GM21717 (cell line): ENCODE results near the gene MAP3K4.

Source experiments
- ATAC-seq: cut with Tn5 transposase; IDR thresholded peaks from one replicate; pipeline ENCODE4 v1.9.1; 2021; ENCODE audit warnings: mild to moderate bottlenecking, moderate library complexity; ENCODE audit not compliant: unreplicated experiment

Gene MAP3K4

DNA sequence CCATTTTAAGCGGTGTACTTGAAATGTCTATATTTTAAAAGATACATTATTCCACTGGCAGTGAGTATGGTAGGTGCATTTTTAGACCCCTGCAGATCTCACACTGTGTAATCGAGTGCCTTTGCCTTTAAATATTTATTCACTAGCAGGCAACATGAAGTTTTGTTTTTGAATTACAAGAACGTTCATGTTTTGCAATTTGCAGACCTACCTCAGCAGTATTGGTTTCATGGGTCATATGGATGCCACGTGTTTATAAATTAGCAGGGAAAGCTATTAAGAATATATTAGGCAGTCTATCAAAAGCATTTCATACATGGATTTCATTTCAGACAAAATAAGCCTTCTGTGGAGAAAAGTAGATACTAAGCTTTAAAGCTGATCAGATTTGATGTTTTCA, 7.2 kb downstream of the MAP3K4 start:
- no peak for ATAC-seq

DNA sequence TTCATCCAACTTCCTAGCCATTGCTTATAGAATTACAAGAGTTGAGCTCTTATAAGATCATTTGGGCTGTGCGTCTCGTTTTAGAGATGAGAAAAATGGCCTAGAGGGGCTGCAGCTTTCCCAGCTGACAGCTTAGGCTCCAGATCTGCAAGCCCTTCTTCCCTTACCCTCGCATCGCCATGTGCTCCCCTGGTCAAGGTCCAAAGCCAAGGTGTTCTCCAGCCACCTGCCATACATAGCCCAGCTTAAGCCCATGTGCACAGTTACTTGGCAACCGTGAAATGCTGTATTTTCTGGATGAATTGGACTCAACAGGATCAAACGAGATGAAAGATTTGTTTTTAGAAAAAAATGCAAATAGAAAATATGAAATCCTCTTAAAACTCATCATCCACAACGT, 7.9 kb downstream of the MAP3K4 start:
- no peak for ATAC-seq

DNA sequence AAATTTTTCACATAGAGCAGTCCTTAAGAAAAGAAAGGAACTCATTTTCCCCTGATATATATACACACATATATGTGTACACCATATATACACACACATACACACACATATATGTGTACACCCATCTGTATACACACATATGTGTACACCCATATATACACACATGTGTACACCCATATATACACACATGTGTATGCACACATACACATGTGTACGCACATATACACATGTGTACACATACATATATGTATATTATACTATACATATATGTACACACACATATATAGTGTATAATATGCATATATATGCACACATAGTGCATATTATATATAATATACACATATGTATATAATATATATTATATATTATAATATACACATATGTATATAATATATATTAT, 9.1 kb downstream of the MAP3K4 start:
- ATAC-seq = no peak

DNA sequence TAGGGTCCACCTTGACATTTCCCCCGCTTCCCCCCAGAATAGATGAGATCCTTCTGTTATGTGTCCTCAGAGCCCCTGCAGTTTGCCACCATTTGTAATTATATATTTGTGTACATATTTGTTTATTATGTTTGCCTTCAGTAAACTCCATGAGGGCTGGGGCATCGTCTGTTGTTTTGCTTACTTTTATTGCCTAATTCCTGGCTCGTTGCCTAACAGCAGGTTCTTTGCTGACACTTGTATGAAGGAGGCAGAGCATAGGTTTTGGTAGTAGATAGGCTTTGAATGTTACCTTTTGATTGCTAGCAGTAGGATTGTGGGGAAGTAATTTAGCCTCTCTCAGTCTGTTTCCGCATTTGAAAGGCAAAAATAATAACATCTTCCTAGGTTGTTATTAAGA, 9.9 kb downstream of the MAP3K4 start:
- no peak for ATAC-seq

DNA sequence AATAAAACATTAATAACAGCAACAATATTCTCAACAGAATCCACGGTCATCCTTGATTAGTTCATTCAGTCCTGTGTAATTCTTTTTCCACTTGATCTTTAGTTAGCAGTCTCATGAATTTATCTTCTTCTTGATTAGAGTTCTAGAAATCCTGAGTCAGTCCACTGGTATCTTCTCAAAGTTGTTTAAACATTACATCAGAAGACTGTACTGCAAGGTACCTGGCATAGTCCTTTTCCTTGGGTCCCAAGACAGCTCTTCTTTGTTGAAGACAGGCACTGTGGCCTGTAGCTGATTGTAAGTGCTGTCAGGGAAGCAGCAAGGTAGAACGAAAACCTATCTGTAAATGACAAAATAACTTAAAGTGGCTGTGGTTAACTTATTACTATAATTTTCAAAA, 11.8 kb downstream of the MAP3K4 start:
- ATAC-seq = no peak

DNA sequence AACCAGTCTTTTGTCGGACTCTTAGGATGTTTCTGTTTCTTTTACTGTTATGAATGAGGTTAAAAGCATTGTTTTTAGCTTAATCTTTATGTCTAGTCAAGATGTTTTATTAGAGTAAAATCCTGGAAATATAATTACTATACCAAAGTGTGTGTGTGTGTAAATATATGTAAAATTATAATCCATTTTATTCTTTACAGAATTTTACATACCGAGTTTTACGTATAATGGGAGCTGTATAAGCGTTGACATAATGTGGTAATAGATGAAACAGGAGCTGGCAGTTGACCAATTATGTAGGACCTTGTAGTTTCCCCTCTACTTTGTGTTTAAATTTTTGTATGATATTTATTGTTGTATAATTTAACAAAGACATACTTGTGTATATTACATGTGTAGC, 16.7 kb downstream of the MAP3K4 start:
- ATAC-seq = no peak

DNA sequence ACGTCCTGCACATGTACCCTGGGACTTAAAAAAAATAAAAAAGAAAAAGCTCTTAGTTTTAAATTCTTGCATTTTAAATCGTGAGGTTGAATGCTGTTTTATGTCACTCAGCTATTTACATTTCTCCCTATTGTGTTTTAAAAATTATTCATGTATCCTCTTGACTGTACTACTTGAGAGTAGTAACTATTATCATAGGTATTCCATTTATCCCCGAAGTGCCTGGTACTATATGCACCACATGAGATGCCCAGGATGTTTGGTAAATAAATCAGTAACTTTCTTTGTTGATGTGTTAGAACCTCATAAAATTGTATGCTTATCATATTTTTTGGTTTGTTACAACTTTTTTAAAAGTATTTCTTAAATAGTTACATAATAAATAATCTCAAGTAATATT, 18.4 kb downstream of the MAP3K4 start:
- ATAC-seq = no peak

DNA sequence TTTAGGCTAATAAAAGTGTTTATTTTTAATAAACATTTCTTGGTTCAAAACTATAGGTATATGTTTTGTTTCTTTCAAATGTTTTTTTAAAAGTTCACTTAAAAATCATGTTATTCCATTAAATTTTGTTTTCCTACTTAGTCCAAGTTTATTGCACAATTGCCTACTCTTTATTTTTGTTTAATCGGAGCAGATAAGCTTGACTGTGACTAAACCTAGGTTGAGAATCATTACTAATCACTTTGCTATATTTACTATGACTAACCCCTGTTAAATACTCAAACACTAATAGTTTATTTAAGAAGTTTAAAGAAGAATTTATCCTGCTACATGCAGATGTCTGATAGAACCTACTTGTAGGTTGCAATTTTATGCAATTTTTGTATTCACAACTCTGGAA, 18.8 kb downstream of the MAP3K4 start:
- no peak for ATAC-seq

DNA sequence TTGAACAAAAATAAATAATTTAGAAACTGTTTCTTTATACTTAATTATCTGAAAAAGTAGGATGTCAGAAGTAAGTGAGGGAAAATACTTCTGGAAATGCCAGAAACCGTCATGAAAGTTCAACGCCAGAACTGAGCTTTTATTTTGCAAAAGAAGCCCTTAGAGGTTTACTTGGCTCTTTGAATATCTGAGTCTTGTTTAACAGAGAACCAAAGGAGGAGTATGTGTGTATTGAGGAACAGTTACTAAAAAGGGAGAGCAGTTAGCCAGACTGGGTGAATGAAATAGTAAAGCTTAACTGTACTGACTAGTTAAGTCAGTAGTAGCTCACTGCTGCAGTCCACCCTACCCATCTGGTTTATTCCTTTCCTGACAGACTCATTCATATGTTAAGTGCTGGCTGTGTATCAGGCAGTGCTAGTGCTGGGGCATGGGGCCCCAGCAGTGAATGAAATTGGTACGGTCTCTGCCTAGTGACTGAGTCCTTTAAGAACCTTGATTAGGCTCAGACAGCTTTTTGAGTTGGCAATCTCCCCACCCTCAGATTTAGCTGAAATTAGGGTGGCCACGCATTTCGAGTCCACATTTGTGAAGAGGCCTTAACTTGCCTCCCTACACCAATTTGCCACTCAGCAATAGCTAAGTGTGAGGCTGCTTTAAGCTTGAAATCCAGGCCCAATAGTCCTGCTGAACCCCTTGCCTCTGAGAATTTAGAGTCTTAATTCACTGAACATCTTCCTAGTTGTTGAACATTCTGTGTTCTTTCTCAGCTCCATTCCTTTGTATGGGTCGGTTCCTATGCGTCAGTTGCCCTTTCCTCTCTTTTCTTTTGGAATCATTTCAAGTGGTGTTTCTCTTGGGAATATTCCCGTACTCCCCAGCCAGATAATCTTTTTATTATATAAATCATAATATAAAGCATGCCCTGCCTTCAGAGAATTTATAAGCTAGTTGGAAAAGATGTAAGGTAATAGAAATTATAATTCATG, 20.2 kb downstream of the MAP3K4 start:
- ATAC-seq = no peak

DNA sequence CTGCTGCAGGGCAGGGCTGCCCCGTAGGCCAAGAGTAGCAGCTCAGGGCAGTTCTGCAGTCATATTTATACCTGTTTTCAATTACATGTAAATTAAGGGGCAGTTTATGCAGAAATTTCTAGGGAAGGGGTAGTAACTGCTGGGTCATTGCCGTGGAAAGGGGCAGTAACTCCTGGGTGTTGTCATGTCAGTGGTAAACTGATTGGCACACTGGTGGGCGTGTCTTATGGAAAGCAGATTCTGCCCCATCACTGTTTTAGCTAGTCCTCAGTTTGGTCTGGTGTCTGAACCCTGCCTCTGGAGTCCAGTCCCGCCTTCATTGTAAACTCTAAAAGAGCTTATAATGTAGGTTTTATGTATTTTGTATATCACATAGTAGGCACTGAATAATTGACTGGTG, 22.1 kb downstream of the MAP3K4 start:
- ATAC-seq = no peak

DNA sequence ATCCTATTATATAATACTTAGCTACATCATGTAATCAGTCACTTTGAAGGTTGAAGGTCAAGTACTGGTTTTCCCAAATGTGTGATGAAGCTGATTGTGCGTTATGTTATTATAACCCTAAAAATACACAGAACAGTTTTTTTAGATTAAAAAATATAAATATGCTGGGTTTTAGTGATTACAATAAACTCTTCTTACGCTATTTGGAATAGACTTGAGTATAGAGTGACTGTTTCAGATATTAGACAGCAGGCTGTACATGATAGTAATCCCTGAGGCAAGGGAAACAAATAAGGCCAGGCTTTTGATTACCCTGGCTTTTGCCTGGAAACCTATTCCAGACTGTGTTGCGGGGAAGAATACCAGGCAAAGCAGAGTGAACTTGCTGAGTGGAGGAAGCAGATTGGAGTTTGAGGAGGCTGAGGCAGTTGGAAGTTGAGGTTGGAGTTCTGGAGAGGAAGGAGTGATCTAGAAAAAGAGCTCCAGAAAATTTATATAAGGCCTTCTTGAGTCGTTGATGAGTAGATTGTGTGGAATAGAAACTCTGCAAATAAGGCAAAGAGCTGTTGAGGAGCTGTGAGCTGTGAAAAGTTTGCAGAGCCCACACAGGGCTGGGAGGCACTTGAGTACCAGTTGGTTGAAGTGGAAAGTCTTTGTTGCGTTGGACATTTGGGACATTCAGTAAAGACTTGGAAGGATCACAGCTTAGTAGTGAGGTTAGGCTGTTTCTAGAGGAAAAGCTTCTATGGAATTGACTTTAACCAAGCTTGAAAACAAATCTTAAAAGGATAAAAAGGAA, 26.4 kb downstream of the MAP3K4 start:
- ATAC-seq = no peak

DNA sequence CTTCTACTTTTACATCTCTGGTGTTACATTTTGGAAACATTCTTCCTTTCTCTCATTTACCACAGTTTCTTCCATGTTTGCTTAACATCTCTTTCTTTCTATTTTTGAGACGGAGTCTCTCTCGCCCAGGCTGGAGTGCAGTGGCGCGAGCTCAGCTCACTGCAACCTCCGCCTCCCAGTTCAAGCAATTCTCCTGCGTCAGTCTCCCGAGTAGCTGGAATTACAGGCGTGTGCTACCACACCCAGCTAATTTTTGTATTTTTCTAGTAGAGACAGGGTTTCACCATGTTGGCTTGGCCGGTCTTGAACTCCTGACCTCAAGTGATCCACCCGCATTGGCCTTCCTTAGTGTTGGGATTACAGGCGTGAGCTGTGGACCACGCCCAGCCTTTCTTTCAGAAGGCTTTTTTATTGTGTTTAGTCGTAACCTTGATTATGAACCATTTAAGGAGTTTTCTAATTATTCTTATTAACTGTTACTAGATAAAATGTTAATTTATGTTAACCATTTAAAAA, 27.8 kb downstream of the MAP3K4 start:
- no peak for ATAC-seq

DNA sequence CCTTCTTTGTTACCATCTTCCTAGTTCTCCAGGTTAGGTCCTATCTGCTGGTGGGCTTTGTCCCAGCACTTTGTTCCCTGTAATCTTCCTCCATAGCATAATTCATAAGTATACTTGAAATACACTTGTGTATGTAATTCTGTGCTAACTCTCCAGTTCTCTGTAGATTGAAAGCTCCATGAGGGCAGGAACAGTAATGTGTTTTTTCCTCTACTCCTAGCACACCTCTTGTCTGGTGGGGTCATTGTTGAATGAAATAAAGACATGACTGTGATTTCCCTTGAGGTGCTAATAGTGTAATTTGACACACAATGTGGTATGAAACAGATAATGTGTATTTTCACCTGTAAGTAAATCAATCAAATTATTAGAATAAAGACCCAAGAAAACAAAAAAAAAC, 30.0 kb downstream of the MAP3K4 start:
- ATAC-seq = no peak

DNA sequence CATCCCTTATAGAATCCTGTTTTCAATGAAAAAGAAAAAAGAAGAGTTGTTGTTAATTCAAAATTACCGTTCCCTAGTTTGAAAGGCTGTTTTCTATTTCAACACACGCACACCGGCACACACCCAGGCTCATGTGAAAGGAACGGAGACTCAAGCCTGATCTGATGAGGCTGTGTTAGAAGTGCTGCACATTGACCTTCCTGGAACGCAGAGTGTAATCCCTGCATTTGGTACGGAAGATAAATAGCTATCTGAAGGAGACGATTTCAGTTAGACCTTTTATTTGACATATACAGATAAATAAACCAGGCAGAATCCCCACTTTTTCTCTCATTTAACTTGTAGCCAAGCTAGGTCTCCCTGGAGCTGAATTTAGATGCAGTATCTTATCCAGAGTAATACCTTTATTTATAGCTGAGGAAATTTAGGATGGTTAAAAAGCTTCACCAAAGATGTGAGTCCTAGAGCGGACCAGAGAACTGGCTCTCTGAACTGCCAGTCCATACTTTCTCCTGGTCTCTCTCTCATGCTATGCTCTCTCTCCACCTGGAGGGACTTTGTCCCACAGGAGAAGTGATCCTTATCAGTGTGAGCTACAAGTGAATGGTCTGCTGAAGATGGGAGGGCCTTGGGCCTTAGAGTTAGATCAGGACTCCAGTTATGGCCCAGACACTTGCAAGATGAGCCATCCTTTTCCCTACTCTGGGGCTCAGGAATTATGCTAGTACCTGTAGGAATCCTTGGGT, 30.6 kb downstream of the MAP3K4 start:
- ATAC-seq = no peak

DNA sequence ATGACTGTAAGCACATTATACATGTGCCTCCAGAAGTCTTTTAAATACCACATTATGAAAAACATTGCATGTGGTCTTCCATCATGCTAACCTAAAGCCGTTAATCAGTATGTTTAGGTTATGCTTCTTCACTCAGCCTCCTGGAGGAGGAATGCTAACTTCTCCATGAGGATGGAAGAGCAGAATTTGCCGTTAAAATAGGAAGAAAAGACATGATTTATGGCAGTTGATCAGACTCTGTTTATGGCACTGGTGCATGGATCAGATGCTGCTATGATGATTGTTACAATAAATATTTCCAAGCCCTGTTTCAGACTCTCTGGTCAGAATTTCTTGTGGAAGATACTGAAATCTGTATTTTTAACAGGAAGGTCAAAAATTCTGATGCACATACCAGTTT, 31.7 kb downstream of the MAP3K4 start:
- no peak for ATAC-seq

DNA sequence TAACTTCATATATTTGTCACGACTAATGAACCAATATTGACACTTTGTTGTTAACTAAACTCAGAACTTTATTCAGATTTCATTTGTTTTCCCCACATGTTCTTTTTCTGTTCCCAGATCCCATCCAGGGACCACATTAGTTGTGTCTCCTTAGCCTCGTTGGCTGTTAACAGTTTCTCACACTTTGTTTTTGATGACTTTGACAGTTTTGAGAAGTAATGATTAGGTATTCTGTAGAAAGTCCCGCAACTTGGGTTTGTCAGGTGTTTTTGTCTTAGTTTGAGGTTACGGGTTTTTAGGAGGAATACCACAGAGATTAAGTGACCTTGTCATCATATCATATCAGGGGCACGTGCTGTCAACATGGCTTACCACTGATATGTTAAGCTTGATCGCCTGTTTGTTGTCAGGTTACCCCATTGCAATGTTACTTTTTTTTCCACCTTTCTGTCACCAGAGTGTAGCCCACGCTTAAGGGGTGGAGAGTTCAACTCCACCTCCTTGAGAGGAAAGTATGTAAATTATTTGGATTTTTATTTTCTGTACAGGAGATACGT, 32.9 kb downstream of the MAP3K4 start:
- no peak for ATAC-seq

DNA sequence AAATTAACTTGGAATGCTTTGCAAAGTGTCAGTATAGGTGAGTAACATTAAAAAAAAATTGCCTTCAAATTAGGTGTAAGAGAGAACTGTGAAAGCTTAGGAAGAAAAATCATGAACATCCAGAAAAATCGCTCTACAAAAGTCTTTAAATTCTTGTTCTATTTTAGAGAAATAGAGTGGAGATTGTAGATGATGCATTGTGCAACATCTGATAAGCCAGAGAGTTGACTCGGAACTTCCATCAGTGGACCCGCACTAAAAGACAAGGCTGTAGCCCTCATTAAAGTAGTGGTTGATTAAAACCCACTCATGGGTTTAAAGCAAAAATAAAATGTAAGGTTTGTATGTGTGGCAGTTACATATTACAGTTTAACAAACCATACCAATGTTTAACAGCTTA, 35.8 kb downstream of the MAP3K4 start:
- no peak for ATAC-seq

DNA sequence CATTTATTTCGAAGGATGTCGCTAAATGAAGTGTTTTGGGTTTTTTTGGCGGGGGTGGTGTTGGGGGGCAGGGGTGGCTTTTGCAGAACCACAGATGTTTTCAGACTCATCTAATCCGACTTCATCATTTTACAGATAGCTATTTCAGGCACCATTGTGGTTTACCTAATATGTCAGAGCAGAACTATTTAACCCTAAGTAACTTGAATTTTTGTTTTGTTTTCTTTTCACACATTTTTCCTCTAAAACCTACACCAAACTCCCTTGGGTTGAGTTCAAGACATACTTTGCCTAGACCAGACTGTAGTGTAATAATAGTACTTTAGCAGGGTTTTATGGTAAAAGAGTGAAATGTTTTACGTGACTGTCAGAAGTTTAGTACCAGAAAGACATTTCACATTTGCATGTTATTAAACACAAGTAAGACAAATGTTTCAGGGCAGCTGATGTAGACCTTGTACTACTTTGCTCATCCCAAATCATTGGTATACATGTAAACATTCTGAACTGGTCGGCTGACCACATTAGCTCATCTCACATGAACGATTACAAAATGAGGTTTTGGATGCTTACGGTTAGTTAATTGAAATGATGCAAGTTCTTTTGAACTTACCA, 37.7 kb downstream of the MAP3K4 start:
- peak; percentile 83 for ATAC-seq

DNA sequence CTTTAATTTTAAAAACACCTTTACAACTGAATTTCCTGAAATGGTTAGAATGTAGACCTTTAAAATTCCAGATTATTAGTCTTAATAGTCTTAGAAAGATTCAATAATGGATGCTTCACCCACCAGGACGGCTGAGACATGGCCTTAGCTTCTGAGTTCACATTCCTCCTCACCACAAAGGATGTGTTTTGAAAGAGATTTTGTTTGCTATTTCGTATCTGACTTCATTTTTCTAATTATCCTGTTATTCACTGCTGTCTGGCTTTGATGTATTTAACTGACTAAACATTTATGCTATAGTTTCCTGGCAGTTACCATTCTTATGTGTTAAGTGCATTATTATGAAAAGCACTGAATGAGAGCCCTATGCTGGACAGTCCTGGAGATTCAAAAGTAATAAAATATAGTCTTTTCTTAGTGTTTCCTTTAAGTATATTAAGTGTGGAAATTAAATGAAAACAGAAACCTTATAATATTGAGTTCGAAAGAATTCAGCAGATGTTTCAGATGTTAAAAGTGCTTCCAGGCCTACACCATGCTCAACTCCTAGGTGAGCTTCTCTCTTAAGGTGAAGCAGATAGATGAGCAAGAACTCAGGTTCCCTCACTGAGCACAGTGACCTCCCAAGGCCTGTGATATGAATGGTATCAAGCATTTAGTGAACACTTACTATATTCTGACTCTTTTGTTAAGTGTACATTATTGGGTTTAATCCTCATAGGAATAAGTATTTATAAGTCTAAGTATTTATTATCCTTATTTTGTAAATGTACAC, 40.3 kb downstream of the MAP3K4 start:
- no peak for ATAC-seq

DNA sequence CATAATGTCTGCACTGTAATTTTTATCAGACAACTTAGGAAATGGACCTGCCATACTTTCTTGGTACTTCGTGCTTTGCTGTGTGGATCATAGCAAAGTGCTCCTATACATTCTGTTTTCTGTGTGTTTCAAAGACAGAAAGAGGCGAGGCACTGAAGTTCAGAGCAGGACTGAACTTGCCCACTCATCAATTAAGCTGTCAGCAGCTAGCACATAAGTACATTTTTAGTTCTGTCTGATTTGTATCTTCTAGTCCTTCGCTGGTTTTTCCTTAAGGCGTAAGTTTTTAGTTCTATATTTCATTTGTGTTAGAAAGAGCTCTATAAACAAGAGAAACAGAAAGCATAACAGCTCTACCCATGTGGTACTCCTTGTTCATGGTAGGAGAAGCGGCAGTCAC, 42.1 kb downstream of the MAP3K4 start:
- ATAC-seq = no peak
